GM21723 (cell line): ENCODE data around the gene FGG.

Experiments
- ATAC-seq: cut with Tn5 transposase; IDR thresholded peaks from one replicate; pipeline ENCODE4 v1.9.1; 2021; ENCODE audit warnings: mild to moderate bottlenecking, moderate library complexity; ENCODE audit not compliant: unreplicated experiment

The FGG gene

DNA sequence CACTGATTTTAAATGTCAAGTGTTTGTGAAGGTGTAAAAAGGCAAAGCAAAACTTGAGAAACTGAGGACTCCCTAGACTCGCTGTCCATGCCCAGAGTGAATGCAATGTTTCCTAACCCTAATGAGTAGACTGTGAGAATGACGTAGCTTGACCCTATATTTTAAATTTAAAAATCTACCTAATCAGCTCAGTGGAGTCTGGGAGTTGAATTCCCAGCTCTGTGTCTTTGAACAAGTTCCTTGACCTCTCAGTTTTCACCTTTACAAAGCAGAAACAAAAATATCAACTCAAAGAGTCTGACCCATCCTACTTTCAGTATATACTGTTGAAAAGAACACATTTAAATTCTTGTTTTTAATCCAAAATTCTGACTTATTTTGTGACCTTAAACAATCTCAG, 24.3 kb downstream of the FGG start:
- no peak for ATAC-seq

DNA sequence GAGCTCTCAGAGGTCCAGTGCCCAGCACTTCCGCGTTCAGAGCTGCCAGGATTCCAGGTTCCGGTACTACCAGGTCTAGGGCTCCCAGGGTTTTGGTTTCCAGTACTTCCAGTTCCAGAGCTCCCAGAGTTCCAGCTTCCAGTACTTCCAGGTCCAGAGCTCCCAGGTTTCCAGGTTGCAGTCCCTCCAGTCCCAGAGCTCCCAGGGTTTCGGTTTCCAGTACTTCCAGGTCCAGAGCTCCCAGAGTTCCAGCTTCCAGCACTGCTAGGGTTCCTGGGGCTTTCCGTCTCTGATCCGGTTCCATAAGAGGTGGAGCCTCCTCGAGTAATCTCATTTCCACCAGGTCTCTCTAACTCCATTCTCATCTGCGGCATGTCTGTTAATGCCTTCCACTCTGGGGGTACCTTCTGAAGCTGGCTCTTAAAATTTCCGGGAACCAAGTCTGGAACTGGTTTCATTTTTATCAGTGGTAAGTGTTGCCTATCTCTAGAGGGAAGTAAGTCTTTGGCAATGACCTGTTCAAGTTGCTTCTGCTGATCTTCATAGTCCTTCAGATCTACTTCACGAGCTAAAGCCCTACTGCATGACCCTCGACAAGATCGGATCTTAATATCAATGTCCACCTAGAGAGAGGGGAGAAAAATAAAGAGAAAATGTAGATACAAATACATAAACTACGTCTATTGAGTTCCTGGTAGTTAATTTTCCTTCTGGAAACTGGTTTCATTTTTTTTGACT, 26.0 kb downstream of the FGG start:
- no peak for ATAC-seq

DNA sequence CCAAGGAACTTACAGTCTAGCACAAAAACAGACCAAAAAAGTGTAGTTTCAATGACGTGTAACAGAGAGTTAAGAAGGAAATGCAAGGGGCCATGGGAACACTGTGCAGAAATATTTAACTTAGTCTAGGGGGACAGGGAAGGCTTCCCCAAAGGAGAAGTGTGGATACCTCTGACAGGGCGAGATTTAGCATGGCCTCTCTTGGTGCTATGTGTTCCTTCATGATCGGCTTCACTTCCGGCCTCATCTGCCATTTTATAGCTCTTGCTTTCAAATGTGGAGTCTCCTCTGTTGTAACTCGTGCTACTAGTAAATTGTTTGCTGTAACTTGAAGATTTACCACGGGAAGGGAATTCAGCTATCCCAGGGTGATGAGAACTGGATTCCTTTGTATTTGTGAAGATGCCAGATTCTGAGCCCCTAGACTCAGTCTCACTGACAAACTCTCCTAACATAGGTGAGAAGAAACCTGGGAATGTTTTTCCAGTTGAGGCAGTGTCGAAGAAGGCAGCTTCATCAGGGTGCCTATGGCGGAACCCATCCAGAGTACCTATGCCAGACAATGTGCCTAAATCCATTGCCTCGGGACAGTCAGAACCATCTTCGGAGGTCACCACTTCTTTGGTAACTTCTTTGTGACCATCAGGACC, 27.0 kb downstream of the FGG start:
- no peak for ATAC-seq

DNA sequence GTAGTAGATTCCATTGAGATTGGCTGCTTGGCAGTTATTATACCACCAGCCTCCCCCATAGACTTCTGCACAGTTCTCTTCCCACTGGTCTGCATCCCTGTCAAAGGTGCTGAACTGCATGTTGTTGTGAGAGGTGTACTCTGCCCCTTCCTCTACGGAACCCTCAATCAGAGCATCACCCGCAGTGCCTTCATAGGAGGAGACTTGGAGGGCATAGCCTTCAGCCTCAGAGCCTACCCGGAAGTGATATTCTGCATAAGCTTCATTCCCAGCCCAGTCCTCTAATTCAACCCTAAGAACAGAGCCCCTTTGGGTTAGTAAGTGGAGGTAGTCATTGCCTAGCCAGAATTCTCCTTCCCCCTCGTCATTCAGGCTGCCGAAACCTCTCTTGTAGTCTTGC, 28.2 kb downstream of the FGG start:
- no peak for ATAC-seq

DNA sequence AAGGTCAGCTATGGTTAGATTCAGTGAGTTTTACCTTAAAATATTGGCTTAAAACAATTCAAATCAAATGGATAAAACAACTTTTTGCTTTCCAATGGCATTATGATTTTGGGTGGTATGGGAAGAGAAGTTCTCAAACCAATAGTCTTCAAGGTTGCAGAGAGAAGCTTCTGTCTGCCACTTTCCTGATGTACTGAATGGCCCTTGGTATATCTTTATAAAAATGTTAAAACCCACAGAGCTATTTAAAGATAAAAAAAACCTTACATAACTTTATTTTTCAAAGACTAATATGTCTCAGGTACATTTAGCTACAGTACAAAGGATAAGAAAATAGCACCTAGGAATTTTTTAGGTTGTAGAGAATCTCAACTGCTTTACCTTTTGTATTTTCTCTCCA, 28.8 kb downstream of the FGG start:
- no peak for ATAC-seq

DNA sequence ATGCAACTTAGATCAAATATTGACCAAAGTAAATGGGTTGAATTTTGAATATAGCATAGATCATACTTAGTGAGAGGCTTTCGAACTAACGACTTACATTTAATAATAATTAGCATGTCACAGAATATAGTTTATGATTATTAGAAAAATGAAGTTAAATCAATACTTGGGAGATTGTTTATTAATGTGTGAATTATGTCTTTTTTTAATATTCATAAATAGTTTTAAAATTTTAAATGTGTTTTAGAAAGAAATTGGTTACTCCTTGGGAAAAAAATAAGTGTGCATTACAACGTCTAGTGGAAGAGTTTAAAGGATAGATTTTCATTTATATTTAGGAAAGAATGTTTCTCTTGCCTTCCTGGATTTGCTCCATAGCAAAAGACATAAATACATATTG, 29.2 kb downstream of the FGG start:
- no peak for ATAC-seq

DNA sequence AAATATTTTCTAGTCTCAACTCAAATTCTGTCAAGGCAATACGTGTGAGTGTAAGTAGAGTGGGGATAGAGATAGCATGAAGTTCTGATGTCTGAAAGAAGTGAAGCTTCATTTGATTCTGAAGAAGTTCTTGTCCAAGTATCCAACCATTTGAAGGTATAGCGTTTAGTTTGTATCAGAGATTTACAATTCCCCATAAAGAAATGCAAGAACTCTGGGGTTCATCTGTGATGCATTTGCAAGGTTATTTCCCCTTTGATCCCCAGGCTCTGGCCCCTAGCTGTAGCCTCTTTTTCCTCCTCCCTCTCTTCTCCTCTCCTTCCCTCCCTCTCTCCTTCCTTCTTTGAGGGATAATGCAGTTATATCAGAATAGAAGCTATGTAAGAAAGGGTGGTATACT, 29.7 kb downstream of the FGG start:
- ATAC-seq = no peak

DNA sequence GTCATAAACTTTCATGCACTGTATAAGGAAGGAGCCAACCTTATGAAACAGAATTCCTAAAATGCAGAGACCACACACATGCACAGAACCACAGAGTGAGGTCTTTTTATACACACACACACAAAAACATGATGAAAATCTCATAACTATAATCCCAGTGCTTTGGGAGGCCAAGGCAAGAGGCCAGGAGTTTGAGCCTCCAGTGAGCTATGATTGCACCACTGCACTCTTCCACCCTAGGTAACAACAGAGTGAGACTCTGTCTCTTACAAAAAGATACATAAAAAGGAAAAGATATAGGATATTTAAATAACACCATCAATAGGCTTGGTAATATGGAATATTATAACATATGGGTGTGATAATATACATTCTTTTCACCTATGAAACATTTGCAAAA, 32.5 kb downstream of the FGG start:
- ATAC-seq = no peak

DNA sequence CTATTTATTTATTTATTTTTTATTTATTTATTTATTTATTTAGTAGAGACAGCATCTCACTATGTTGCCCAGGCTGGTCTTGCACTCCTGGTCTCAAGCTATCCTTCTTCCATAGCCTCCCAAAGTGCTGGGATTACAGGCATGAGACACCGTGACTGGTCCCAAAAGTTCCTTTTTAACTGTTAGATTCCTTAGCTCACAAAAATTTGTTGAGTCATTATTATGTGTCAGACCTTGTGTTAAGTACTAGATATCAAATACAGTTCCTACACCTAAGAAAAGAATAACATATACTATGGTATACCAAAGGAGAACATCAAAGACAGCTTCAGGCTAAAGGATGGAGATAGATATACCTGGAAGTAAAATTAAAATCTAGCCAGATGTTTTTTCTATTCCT, 33.5 kb downstream of the FGG start:
- no peak for ATAC-seq

DNA sequence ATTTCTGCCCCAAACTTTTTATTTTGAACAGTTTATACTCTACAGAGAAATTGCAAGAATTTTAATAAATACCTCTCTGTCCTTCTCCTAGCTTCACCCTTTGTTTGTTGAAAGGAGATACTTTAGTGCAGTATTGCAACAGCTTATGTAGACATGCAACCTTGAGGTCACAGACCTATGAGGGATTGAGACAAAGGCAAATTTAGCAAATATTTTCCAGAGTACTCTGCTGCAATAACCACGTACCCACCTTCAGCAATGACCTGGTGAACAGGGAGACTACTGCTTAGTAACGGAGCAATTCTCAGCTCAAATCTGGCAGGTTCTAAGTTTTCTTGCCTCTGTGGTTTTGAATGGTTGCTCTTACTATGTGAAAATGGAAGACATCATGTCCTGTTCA, 35.1 kb downstream of the FGG start:
- ATAC-seq = no peak

DNA sequence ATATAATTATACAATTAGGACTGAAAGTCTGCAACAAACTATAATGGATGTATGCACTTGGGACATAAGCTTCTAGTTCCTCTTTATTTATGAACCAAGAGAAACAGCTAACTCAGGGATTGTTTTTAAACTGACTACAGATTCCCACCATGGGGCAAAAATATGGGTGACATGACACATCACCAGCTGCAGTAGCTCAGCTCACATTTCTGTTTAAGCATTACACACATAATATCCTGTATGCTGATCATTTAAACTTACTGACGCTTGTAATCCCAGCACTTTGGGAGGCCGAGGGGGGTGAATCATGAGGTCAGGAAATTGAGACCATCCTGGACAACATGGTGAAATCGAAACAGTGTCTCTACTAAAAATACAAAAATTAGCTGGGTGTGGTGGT, 38.1 kb downstream of the FGG start:
- no peak for ATAC-seq

DNA sequence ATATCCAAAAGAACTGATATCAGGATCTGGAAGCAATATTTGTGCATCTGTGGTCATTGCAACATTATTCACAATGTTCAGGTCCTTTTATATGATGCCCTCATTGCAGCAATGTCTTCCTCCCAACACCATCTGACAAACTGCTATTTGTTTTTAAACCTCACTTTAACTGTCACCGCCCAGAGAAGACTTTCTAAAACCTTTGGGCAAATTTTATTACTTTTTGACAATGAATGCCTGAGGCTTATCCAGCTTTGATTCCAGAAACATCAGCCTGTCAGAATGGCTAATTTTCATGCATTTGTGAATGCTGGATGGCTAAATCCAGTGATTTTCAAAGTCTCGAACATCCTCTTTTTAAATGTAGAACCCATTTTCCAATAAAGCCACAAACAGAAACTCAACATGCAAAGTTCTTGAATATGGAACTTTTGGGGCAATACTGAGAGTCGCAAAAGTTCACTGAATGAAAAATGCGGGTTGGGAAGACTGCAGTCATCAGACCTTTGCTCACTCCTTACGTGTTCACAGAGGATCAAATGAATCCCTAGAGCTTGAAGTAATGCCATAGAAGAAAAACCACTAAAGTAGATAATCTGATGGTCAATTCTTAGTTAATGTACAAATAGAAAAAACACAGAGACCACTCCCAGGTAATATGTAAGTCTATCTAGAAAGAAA, 39.1 kb downstream of the FGG start:
- no peak for ATAC-seq

DNA sequence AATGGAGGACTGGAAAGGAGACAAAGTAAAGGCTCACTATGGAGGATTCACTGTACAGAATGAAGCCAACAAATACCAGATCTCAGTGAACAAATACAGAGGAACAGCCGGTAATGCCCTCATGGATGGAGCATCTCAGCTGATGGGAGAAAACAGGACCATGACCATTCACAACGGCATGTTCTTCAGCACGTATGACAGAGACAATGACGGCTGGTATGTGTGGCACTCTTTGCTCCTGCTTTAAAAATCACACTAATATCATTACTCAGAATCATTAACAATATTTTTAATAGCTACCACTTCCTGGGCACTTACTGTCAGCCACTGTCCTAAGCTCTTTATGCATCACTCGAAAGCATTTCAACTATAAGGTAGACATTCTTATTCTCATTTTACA, 42.9 kb downstream of the FGG start:
- ATAC-seq = no peak

DNA sequence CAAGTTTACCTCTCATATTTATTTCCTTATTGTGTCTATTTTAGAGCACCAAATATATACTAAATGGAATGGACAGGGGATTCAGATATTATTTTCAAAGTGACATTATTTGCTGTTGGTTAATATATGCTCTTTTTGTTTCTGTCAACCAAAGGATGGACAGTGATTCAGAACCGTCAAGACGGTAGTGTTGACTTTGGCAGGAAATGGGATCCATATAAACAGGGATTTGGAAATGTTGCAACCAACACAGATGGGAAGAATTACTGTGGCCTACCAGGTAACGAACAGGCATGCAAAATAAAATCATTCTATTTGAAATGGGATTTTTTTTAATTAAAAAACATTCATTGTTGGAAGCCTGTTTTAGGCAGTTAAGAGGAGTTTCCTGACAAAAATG, 43.4 kb downstream of the FGG start:
- no peak for ATAC-seq

DNA sequence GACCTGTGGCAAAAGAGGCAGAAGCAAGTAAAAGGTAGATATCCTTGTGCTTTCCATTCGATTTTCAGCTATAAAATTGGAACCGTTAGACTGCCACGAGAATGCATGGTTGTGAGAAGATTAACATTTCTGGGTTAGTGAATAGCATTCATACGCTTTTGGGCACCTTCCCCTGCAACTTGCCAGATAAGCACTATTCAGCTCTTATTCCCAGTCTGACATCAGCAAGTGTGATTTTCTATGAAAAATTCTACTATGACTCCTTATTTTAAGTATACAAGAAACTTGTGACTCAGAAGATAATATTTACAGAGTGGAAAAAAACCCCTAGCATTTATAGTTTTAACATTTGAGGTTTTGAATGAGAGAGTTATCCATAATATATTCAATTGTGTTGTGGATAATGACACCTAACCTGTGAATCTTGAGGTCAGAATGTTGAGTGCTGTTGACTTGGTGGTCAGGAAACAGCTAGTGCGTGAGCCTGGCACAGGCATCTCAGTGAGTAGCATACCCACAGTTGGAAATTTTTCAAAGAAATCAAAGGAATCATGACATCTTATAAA, 45.7 kb downstream of the FGG start:
- ATAC-seq = no peak

DNA sequence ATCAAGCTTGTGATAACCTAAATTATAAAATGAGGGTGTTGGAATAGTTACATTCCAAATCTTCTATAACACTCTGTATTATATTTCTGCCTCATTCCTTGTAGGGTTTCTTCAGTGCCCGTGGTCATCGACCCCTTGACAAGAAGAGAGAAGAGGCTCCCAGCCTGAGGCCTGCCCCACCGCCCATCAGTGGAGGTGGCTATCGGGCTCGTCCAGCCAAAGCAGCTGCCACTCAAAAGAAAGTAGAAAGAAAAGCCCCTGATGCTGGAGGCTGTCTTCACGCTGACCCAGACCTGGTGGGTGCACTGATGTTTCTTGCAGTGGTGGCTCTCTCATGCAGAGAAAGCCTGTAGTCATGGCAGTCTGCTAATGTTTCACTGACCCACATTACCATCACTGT, 46.8 kb downstream of the FGG start:
- no peak for ATAC-seq

DNA sequence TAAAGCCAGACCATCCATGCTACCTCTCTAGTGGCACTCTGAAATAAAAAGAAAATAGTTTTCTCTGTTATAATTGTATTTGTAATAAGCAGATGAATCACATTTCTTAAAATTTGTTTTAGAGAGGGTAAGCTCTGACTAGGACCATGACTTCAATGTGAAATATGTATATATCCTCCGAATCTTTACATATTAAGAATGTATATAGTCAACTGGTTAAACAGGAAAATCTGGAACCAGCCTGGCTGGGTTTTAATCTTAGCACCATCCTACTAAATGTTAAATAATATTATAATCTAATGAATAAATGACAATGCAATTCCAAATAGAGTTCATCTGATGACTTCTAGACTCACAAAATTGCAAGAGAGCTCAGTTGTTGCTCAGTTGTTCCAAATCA, 48.1 kb downstream of the FGG start:
- ATAC-seq = no peak

DNA sequence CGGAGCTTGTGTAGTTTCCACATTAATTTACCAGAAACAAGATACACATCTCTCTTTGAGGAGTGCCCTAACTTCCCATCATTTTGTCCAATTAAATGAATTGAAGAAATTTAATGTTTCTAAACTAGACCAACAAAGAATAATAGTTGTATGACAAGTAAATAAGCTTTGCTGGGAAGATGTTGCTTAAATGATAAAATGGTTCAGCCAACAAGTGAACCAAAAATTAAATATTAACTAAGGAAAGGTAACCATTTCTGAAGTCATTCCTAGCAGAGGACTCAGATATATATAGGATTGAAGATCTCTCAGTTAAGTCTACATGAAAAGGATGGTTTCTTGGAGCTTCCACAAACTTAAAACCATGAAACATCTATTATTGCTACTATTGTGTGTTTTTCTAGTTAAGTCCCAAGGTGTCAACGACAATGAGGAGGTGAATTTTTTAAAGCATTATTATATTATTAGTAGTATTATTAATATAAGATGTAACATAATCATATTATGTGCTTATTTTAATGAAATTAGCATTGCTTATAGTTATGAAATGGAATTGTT, 49.7 kb downstream of the FGG start, which contains the start of gene FGB:
FGB (plus strand) TSS at position 315 of the 558 bp plus-strand sequence; CDS start at position 323, 8 bp downstream.
- no peak for ATAC-seq

DNA sequence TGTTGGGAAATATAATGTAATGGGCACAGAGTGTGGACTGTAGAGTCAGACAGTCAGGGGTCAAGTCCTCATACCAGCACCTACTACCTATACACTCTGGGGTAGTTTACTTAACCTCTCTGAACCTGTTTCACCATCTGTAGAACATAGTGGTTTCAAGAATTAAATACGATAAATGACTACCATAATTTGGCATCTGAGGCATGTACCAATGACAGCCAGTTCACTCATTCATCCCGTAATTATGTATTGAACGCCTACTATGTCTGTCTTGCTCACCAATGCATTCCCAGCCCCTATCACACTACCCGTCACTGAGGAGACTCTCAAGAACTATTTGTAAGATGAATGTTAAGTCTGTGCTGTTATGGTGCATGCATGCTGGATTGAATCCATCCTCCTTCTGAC, 51.6 kb downstream of the FGG start:
- no peak for ATAC-seq

DNA sequence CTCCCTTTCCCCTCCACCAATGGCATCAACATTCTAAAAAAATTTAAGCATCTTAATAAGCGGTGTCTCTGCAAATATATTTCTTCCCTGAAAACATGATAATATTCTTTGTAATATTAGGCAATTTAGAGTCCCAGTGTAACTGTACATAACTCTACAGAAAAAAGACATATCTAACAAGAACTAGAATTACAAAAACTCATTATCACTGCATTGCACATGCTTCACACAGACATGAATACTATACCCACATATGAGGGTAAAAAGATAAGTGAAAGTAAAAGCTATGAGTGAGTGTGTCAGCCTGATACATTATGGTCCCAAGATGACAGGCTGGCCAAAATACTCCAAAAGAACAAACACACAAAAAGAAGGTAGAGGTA, 52.0 kb downstream of the FGG start:
- ATAC-seq = no peak
